AML-193 (cell line): Measurements from ENCODE around the gene WDR4.
A peak's percentile ranks its signal among the peaks of the same experiment; 100 is the strongest.
"Not testable (repeated sequence)": the region's sequence is repeated elsewhere in the genome, so short reads cannot be mapped to it uniquely, and the experiment has no call there.

Experiments used
- DNase-seq, 2 experiments: peaks; one replicate each; lab custom pipeline; 2025; lab: John Stamatoyannopoulos, UW

Gene WDR4

GRCh38 chr21:42839271-42840231, 39.8 kb downstream of the WDR4 start:
- no peak for DNase-seq

DNA sequence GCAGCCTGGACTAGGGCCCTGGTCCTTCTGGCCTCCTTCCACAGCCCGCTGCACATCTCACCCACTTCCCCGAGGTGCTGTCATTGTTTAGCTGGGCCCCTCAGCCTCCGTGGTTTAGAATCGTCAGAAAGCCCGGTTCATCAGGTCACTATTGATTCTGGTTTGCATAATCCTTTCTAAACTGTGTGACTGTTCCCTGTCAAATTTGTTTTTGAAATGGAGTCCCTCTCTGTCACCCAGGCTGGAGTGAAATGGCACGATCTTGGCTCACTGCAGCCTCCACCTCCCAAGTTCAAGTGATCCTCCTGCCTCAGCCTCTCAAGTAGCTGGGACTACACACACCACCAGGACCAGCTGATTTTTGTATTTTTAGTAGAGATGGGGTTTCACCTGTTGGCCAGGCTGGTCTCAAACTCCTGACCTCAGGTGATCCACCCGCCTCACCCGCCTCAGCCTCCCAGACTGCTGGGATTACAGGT, 41.1 kb downstream of the WDR4 start:
- DNase-seq: not testable (repeated sequence)

DNA sequence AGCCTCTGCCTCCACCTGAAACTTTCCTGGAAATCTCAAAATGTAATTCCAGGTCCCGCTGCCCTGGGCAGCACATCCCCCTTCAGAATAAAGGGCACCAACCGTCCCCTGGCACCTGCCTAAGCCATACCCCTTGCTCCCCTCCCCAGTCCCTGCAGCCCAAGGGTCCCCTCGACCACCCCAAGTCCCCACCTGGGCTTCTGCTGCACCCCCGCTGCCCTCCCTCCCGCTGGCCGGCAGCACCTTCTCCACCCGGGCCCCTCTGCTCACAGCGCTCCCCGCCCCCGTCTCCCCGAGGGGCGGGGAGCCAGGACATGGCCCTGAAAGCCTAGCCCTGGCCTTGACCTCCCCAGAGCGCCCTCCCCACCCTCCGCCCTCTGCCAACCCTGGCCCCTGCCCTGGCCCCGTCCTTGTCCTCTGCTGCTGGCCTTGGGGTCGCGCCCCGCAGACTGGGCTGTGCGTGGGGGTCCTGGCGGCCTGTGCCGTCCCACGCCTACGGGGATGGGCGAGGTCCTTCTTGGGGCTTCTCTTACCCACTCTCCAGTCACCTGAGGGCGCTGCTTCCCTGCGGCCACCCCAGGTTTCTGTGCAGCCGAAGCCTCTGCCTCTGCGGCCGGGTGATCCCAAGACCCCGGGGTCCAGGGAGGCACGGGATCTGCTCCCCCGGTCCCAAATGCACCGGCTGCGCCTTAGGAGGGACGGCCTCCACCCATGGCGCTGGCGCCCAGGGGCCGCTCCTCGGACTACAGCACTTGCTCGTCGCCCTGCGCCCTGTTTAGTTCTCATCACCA, 41.7 kb downstream of the WDR4 start:
- DNase-seq: no peak

DNA sequence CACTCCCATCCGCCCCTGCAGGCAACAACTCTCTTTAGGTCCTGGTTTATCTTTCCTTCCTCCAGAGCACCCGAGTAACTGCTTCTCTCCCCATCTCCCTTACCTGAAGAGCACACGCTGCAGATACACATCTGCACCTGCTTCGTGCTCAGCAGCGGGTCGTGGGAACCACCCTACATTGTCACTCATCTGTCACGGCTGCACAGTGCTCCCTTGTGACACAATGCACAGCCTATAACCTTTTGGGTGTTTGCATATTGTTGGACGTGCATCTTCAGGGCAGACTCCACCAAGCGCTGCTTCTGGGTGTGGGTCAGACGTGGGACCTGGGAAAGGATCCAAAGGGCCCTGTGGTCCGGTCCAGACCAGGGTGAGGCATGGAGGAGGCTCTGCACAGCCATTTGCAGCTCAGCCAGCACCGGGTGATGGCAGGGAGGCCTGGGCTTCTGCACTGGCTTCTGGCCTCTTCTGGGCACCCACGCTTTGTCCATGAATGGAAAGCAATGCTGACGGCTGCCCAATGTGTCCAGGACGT, 42.5 kb downstream of the WDR4 start:
- no peak for DNase-seq

DNA sequence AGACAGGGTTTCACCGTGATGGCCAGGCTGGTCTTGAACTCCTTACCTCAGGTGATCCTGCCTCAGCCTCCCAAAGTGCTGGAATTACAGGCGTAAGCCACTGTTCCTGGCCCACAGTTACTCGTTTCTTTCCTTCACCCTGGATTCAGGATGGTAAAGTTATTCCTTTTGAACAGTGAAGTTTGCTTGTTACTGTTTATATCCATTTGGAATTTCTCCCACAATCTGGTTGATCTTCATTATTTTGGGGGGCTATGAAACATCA, 43.0 kb downstream of the WDR4 start:
- DNase-seq: no peak

DNA sequence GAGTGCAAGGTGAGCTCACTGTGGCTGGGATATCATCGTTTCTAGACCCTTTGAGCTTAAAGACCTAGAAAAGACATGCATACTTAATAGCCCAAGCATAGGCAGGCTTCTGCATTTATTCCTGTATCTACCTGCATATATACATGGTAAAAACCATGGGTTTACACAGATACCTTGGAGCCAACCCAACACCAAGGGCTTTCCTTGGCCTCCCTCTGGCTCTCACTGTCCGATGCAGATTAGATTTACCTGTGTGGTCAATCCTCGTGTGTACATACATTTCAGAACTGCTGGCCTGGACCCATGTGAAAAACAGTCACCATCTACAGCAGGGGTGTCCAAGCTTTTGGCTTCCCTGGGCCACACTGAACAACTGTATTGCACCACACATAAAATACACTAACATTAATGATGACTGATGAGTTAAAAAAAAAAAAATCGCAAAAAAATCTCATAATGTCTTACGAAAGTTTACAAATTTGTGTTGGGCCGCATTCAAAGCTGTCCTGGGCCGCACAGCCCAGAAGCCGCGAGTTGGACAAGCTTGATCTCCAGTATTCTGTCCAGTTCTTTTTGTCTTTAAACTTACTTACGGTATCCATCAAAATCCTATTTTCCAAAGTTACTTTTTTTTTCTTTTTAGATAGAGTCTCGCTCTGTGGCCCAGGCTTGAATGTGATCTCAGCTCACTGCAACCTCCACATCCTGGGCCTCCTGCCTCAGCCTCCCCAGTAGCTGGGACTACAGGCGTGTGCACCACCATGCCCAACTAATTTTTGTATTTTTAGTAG, 43.5 kb downstream of the WDR4 start:
- DNase-seq: no peak

DNA sequence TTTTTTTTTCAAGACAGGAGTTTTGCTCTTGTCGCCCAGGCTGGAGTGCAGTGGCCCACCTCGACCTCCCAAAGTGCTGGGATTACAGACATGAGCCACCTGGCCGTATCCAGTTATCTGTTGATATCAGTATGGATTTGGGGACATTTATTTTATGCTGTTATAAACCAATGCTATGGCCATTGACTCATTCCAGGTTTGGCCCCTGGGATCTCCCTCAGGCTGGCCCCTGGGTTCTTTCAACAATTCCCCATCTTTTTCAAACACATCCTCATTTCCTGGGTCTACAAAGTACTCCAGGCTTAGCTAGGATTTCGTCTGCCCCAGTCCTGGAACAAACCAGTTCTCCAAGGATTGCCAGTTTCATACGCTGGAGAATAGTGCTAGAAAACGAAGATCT, 44.1 kb downstream of the WDR4 start:
- DNase-seq: no peak

- DNase-seq: no peak
Observed at GRCh38 chr21:42834726-42835191, 44.6 kb downstream of the WDR4 start.

- DNase-seq: no peak
Observed at GRCh38 chr21:42833859-42834725, 45.2 kb downstream of the WDR4 start.

GRCh38 chr21:42833439-42833815, 45.9 kb downstream of the WDR4 start:
- peak in 1 of 2 experiments; percentile 19 for DNase-seq

DNA sequence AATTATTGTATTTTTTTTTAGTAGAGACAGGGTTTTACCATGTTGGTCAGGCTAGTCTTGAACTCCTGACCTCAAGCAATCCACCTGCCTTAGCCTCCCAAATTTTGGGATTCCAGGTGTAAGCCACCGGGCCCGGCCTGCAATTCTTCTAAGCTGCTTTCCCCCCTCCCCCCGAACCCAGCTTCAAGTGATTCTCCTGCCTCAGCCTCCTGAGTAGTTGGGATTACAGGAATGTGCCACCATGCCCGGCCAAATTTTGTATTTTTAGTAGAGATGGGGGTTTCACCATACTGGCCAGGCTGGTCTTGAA, 47.1 kb downstream of the WDR4 start:
- DNase-seq: not testable (repeated sequence)

GRCh38 chr21:42830456-42831455, 48.6 kb downstream of the WDR4 start:
- DNase-seq: peak in 1 of 2 experiments; percentile 7

DNA sequence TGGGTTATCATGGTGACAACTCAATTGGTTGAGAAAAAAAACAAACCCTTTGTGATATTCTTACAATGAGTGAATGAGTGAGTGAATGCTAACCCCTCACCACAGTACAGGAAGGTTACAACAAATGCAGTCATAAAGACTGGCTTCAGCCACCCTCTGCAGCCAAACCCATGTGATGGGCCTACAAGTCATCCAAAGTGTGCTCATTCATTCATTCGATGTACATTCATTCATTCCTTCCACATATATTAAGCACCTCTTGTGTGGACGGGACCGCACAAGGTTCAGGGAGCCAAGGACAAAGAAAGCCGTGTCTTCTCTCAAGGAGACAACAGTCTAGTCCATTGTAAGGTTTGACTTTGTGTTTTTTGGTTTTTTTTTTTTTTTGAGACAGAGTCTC, 49.4 kb downstream of the WDR4 start:
- no peak for DNase-seq

DNA sequence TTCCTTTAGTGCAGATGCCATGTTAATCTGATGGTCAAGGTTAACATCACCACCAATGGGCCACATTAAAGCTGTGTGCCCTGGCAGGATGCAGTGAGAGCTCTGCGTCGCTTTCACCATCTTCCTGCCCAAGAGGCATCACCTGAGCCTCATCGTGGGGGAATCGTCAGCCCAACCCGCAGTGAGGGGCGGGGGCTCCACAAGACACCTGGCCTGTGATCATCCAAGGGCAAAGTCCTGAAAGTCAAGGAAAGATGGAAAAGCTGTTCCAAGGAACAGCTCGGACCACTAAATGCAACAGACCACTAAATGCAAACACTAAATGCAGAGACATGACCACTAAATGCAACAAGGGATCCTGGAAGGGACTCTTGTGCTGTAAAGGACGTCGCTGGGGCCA, 49.9 kb downstream of the WDR4 start:
- no peak for DNase-seq

GRCh38 chr21:42827588-42827987, 51.8 kb downstream of the WDR4 start:
- DNase-seq: no peak

DNA sequence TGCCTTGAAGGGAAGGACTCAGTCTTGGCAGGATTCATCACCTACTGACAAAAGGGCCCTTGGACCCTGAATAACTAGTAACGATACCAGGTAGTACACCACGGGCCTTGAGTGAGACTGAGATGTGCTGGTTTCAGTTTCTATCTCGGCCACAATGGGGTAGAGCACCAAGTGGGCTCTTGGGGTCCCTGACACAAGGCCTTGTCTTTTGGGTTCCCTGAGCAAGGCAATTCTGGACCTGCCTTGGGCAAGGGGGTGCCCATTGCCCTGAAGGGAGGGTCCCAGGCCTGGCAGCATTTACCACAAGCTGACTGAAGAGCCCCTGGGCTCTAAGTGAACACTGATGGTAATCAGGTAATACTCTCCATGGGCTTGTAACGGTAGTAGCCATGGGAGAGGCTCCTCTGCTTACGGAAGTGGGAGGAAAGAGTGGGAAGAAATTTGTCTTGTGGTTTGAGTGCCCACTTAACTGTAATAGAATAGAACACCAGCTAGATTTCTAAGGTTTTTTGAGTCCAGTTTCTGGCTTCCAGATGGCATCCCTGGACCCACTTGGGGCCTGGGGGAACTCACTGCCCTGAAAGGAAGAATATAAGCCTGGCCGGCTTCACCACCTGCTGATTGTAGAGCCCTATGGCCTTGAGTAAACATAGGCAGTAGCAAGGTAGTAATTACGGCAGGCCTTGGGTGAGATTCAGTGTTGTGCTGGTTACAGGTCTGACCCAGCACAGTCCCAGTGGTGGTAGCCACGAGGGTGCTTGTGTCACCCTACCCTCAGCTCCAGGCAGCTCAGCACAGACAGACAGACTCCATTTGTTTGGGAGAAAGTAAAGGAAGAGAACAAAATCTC, 58.5 kb downstream of the WDR4 start:
- DNase-seq: no peak

- no peak for DNase-seq
Observed at GRCh38 chr21:42819861-42820615, 59.3 kb downstream of the WDR4 start.

- DNase-seq: peak; percentile 42 to 53
Observed at GRCh38 chr21:42818328-42818749, 61.0 kb downstream of the WDR4 start.
